Activated T-cell treated with anti-CD3 and anti-CD28 coated beads, Interleukin-2, amount 50 U/mL, for 24 hours (primary cell): Measurements from ENCODE around the gene RIMOC1.

Source experiments
- DNase-seq: peaks from one replicate; pipeline ENCODE4 v3.0.0-alpha.2; 2020
- H3K27ac Mint-ChIP-seq: 2 replicates; pipeline ENCODE4 v1.8.0; 2020; ENCODE audit warnings: mild to moderate bottlenecking, mixed read lengths
- H3K27me3 Mint-ChIP-seq: 2 replicates; pipeline ENCODE4 v1.8.0; 2020; ENCODE audit warnings: mixed read lengths
- H3K36me3 Mint-ChIP-seq: 2 replicates; pipeline ENCODE4 v1.8.0; 2020; ENCODE audit warnings: low read depth, mixed read lengths
- H3K4me1 Mint-ChIP-seq: 2 replicates; pipeline ENCODE4 v1.8.0; 2020; ENCODE audit warnings: low read depth, mixed read lengths
- H3K4me3 Mint-ChIP-seq: 2 replicates; pipeline ENCODE4 v1.8.0; 2020; ENCODE audit warnings: mild to moderate bottlenecking, moderate library complexity, mixed read lengths
- H3K9me3 Mint-ChIP-seq: 2 replicates; pipeline ENCODE4 v1.8.0; 2020; ENCODE audit warnings: mixed read lengths

RIMOC1 gene, protein sequence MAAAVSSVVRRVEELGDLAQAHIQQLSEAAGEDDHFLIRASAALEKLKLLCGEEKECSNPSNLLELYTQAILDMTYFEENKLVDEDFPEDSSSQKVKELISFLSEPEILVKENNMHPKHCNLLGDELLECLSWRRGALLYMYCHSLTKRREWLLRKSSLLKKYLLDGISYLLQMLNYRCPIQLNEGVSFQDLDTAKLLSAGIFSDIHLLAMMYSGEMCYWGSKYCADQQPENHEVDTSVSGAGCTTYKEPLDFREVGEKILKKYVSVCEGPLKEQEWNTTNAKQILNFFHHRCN

DNA sequence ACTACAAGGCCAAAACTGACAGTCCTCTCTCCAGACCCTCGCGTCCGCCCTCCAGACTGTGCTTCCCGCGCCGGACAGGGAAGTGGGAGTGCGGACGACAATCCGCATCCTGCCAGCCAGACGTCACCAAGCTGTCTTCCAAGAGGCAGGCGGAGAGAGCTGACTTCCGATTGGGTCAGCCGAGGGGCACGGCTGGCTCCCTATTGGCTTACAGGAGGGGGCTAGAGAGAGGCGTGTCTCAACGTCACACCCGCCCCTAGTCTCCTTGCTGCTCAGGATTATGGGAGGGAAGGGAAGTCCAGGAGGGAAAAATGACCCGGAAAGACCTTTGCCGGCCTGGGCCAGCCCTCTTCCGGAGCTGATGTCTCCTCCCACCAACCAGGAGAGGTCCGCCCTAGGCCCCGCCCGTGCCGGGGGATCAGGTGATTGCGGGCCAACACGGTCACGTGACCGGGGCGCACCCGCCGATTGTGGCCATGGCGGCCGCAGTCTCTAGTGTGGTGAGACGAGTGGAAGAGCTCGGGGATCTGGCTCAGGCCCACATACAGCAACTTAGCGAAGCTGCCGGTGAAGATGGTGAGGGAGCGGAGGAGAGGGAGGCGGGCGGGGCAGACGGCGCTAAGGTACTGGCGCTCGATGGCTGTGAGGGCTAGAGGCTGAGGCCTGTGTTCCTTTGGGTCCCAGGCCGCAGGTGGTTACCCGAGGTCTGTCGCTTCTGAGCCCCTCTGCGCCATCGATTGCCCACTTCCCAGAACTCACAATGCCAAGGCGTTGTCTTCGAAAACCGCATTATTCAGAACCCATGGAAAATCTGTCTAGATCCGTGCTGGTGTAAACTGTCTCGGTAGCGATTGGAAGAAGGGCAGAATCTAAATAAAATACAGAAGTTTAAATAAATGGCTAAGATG lies at the start of gene RIMOC1:
RIMOC1 (plus strand) TSS at position 453 of the 908 bp plus-strand sequence; CDS start at position 477, 24 bp downstream.
- Mint-ChIP-seq H3K9me3 (no peaks in the 10 kb centered on the region), H3K36me3 (peaks cover 46% of the 10 kb centered on the region), H3K27me3 (peaks cover 2% of the 10 kb centered on the region), H3K27ac (peak within 1 kb of the TSS; percentile 100), H3K4me3 (peak within 1 kb of the TSS; percentile 93), H3K4me1 (peaks cover 52% of the 10 kb centered on the region)
- DNase-seq: peak; percentile 98

DNA sequence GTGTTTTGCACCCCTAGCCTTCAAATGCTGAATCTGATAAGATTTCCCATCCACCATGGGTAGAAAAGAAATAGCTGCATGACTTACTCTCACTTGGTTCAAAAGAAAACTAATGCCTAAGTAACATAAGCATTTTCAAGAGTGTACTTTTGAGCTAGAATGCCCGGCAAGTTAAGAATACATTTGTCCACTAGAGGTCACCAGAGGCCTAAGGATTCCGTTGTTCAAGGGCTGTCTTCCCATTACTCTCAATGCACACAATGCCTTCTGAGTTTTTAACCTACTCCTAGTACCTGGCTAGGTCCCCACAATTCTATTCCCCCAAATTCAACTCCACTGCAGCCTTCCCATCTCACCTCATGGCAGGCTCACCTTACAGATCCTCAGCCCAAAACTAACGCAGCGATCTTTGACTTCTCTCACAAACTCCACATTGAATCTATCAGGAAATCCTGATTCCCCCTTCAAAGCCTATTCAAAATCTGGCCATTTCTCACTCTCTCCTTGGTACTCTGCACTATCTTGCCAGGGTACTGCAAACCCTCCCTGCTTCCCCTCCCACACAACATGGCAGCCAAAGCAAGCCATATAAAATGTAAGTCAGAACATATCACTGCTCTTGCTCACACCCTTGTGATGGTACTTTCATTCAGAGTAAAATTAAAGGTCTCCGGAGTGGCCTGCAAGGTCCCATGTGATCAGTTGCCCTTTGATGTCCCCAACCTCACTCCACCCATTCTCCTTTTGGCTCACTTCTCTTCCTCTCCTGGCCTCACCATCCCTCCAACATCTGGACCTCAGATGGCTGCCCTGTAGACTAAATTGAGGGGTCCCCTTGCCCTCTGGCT lies 47.3 kb upstream of the RIMOC1 start:
- no peak overlapping the region for H3K4me3 Mint-ChIP-seq
- H3K27me3 Mint-ChIP-seq: no peaks in the 10 kb centered on the region
- no peaks in the 10 kb centered on the region for H3K9me3 Mint-ChIP-seq
- H3K4me1 Mint-ChIP-seq: peaks cover 39% of the 10 kb centered on the region
- H3K36me3 Mint-ChIP-seq: peaks cover 36% of the 10 kb centered on the region
- no peak for DNase-seq
- no peak overlapping the region for H3K27ac Mint-ChIP-seq

DNA sequence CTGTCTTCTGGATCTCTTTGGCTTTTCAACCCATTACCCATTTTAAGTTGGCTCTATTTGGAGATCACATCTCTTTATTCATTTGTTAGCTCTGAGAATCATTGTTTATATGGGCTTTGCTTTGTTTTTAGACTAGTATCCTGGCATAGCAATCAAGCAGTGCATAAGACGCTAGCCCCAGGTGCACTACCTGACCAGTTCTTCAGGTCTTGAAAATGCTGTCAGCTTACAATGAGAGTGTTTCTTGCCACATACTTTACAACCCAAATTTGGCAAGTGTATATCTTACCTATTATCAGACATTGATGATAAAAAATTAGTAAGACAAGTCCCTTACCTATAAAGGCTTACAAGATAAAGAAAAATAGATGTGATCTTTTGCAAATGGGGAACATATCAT lies 46.2 kb upstream of the RIMOC1 start:
- H3K27ac Mint-ChIP-seq: no peak overlapping the region
- H3K36me3 Mint-ChIP-seq: peaks cover 33% of the 10 kb centered on the region
- peaks cover 35% of the 10 kb centered on the region for H3K4me1 Mint-ChIP-seq
- no peaks in the 10 kb centered on the region for H3K27me3 Mint-ChIP-seq
- no peak overlapping the region for H3K4me3 Mint-ChIP-seq
- H3K9me3 Mint-ChIP-seq: no peaks in the 10 kb centered on the region
- DNase-seq: no peak

DNA sequence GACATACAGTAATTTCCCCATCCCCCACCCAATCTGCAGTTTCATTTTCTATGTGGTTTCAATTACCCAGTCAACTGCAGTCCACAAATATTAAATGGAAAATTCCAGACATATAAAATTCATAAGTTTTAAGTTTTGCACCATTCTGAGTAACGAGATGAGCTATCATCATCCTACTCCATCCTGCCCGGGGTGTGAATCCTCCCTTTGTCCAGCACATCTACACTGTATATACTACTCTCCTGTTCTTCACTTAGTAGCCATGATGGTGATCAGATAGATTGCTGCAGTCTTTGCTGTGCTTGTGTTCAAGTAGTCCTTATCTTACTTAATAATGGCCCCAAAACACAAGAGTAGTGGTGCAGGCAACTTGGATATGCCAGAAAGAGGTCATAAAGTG lies 45.3 kb upstream of the RIMOC1 start:
- no peaks in the 10 kb centered on the region for H3K9me3 Mint-ChIP-seq
- peak overlapping the region; percentile 25 for H3K4me3 Mint-ChIP-seq
- DNase-seq: no peak
- peak overlapping the region; percentile 91 for H3K27ac Mint-ChIP-seq
- no peaks in the 10 kb centered on the region for H3K27me3 Mint-ChIP-seq
- H3K4me1 Mint-ChIP-seq: peaks cover 35% of the 10 kb centered on the region
- H3K36me3 Mint-ChIP-seq: peaks cover 40% of the 10 kb centered on the region

DNA sequence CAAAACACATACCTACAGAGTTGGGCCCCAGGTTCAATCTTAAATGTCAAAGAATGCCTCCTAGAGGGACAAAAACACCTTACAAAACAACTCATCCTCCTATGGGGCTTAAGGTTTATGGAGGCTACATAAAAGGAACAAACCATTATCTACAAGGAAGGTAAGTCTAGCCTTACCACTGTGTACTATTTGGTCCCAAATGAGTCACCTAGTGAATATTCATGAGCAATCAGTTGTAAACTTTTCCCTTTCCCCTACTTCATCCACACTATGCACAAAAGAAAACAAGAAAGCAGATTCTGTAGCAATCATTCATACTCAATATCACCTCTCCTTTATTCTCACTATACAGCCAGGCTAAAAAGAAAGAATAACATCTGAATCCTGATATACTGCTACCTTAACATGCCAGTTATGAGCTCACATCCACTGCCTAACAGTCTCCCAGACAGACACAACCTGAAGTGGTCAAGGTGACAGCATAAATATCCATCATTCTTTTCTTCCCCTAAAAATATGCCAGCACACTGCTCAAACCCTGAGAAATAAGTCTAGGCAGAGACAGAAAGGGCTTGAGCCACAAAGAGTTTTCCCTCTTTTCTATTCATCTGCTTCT lies 40.2 kb upstream of the RIMOC1 start:
- Mint-ChIP-seq H3K27ac (peak overlapping the region; percentile 91), H3K4me3 (peak overlapping the region; percentile 46), H3K36me3 (peaks cover 80% of the 10 kb centered on the region), H3K9me3 (no peaks in the 10 kb centered on the region), H3K27me3 (no peaks in the 10 kb centered on the region), H3K4me1 (peaks cover 73% of the 10 kb centered on the region)
- DNase-seq: no peak

DNA sequence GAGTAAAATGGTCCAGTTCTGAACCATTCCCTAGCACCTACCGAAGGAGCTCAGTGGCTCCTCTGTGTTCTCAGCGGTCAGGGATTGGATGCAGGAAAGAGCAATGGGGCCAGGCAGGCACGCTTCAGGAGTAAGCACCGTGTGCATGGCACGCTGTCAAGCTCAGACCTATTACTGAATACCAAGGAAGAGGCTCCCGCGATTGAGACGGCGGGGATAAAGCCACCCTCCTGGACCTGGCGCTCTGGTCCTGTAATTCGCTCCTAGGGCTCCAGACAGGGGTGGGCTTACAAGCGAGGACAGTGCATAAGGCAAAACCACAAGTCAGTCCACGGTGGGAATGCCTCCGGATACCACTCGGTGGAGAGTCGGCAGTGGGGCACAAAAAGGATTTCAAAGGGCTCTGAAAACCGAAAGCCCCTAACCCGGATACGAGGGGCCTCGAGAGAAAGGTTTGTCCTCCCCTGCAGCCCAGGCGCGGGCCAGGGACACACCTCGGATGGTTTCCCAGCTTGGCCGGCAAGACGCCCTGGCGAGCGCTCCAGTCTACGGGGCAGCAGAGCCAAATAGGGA lies 34.9 kb upstream of the RIMOC1 start:
- Mint-ChIP-seq H3K9me3 (no peaks in the 10 kb centered on the region), H3K4me1 (peaks cover 64% of the 10 kb centered on the region), H3K36me3 (peaks cover 53% of the 10 kb centered on the region), H3K27me3 (no peaks in the 10 kb centered on the region), H3K4me3 (peak overlapping the region; percentile 92), H3K27ac (peak overlapping the region; percentile 92)
- DNase-seq: peak; percentile 41

DNA sequence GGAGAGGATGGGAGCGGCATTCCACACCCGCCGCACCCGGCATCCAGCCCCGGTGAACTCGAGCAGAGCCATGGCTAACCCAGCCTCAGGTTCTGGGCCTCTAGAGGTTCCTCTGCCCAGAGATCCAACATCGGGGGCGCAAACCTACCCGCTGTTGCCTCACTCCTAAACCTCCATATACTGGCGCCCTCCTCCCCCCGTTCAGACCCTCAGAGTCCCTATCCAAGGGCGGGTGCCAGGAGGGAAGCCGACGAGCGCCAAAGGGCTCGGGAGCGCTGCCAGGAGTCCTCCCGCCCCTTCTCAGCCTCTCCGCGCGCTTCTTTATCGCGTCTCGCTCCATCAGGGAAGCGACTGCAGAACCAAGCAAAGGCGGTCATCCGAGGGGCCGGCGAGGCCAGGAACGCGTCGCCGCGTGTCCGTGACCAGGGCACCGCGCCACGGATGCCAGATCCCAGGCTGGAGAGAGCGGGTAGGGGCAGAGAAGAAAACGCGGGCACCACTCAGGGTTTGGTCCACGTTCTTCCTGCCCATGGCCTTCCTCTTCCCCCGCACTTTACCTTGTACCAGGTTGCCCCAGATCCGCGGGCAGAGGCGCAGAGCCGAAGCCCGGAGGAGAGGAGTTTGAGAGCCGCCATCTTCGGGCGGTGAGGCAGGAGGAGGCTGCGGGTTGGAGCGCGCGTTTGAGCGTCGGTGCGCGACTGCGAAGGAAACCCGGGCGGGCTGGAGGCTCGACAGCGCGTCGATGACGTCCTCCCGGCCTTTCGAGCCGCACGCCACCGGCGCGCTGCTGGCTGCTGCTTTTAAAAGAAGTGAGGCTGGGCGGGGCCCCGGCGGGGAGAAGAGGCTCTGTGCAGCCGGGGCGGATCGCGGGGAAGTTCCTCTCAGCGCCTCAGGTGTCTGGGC lies 34.2 kb upstream of the RIMOC1 start, which contains the start of gene OXCT1:
OXCT1 (minus strand) TSS at position 702 of the 903 bp plus-strand sequence; CDS start at position 635, 67 bp downstream.
- Mint-ChIP-seq H3K9me3 (no peaks in the 10 kb centered on the region), H3K4me1 (peaks cover 66% of the 10 kb centered on the region), H3K27me3 (no peaks in the 10 kb centered on the region), H3K4me3 (peak within 1 kb of the TSS; percentile 92), H3K36me3 (peaks cover 50% of the 10 kb centered on the region), H3K27ac (peak within 1 kb of the TSS; percentile 92)
- peak; percentile 94 for DNase-seq

DNA sequence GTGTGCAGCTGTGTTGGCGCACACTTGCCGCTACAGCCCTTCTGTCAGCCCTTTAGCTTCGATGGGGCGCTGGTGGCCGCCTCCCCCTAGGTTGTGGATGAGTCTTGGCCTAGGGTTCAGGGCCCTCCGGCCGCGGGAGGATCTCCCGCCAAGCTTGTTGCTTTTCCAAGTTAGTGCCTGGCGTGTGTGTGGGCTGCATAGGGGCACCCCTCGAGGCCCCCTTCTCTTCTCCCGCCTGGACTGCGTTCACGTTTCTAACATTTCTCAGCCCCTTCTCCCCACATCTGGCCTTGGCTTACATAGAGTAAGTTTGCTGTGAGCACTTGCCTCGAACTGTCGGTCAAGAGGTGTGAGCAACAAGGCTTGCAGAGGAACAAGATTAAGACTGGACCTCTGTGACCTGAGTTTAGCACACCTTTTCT lies 33.5 kb upstream of the RIMOC1 start:
- Mint-ChIP-seq H3K4me3 (peak overlapping the region; percentile 92), H3K36me3 (peaks cover 44% of the 10 kb centered on the region), H3K4me1 (peaks cover 63% of the 10 kb centered on the region), H3K9me3 (no peaks in the 10 kb centered on the region), H3K27ac (peak overlapping the region; percentile 92), H3K27me3 (no peaks in the 10 kb centered on the region)
- DNase-seq: no peak

DNA sequence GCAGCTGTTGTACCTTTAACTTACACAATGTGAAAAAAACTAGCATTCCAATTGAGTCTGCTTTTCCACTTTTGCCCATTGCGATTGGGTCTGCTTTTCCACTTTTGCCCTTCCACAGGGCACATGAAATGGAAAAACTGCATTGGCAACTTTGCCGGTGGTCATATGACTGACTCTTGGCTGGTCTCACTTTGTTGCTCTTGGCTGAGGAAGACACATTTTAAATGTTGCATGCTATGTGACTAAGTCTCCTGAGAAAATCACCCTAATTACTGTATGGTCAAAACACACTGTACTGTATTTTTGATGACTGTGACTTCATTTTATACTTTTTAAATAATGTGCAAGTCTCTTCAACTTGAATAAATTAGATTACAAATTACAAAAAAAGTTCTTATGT lies 32.3 kb upstream of the RIMOC1 start:
- H3K36me3 Mint-ChIP-seq: peaks cover 35% of the 10 kb centered on the region
- H3K9me3 Mint-ChIP-seq: no peaks in the 10 kb centered on the region
- DNase-seq: no peak
- H3K27me3 Mint-ChIP-seq: no peaks in the 10 kb centered on the region
- H3K4me1 Mint-ChIP-seq: peaks cover 53% of the 10 kb centered on the region
- no peak overlapping the region for H3K4me3 Mint-ChIP-seq
- H3K27ac Mint-ChIP-seq: no peak overlapping the region

DNA sequence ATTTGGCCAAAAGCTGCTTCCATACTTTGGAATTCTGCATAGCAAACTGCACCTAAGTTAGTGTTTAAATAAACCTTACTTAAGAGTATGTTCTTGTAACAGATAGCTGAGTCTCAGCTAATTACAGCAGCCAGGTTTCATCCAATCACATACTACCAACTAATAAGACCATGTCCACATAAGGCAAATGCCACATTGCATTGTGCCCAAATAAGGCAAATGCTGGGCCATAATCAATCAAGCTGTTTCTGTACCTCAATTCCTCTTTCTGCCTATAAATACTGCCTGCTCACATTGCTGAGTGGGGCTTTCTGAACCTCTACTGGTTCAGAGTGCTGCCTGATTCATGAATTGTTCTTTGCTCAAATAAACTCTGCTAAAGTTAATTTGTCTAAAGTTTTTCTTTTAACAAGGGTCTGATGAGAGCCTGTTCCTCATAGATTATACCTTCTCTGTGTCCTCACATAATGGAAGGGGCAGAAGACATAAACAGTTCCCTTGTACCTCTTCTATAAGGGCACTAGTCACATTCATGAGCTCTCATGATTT lies 29.6 kb upstream of the RIMOC1 start:
- H3K4me1 Mint-ChIP-seq: peaks cover 36% of the 10 kb centered on the region
- peak overlapping the region; percentile 48 for H3K27ac Mint-ChIP-seq
- peaks cover 8% of the 10 kb centered on the region for H3K36me3 Mint-ChIP-seq
- no peak overlapping the region for H3K4me3 Mint-ChIP-seq
- H3K9me3 Mint-ChIP-seq: no peaks in the 10 kb centered on the region
- no peak for DNase-seq
- no peaks in the 10 kb centered on the region for H3K27me3 Mint-ChIP-seq

DNA sequence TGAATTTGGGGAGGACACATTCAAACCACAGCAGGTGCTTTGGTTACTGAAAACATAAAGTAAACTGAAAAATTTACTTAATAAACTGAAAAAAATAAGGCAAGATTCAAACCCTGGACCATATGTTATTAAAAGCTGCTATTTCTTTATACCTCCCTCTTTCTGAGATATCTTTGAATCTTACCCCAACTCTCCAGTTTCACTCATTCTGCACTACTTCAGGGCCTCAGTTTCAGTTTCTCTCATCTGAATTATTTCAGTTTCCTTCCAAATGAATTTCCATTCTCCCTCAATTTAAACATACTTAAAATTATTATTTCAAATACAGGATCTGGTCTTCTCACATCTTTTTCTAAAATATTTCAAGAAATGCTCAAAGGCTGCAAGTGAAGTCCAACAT lies 29.0 kb upstream of the RIMOC1 start:
- no peak for DNase-seq
- Mint-ChIP-seq H3K9me3 (no peaks in the 10 kb centered on the region), H3K4me1 (peaks cover 36% of the 10 kb centered on the region), H3K27me3 (peaks cover 3% of the 10 kb centered on the region), H3K36me3 (peaks cover 3% of the 10 kb centered on the region), H3K4me3 (peak overlapping the region; percentile 5), H3K27ac (peak overlapping the region; percentile 48)

DNA sequence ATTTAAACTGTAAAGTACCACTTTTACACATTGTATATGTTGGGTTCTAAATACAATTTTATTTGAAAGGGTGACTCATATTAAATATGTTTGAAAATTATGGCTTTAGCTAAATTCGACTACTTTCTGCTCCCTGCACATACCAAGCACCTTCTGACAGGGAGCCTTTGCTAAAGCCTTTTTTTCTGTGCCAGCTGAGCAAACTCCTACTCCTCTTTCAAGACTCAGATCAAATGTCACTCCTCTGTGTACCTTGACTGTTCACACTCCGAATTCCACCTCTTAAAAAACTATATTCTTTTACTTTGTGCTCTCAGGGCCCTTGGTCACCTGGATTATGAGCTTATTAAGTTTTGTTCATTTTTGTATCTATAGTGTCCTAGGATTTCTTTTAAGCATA lies 27.5 kb upstream of the RIMOC1 start:
- Mint-ChIP-seq H3K4me3 (no peak overlapping the region), H3K9me3 (no peaks in the 10 kb centered on the region), H3K4me1 (peaks cover 24% of the 10 kb centered on the region), H3K27ac (no peak overlapping the region), H3K36me3 (no peaks in the 10 kb centered on the region), H3K27me3 (peaks cover 5% of the 10 kb centered on the region)
- no peak for DNase-seq

DNA sequence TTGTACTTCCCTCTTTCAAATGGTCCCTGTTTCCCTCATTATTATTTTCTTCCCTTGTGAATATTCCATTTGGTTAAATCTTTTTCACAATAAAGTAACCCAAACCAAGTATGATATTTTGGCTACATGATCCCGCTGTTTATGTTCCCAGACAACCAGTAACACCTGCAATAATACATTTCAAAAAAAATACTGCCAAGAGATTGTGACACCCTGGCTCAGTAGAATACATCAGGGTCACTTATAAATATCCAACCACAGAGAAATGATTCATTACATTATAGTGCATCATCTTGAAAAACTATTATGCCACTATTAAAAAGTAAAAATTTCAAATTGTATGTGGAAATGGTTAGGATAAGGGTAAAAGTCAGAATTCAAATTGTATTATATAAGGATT lies 26.7 kb upstream of the RIMOC1 start:
- no peak overlapping the region for H3K4me3 Mint-ChIP-seq
- no peaks in the 10 kb centered on the region for H3K36me3 Mint-ChIP-seq
- peaks cover 19% of the 10 kb centered on the region for H3K4me1 Mint-ChIP-seq
- H3K9me3 Mint-ChIP-seq: no peaks in the 10 kb centered on the region
- peaks cover 5% of the 10 kb centered on the region for H3K27me3 Mint-ChIP-seq
- DNase-seq: no peak
- H3K27ac Mint-ChIP-seq: no peak overlapping the region
